Stimulated activated CD4-positive, alpha-beta T cell treated with anti-CD3 and anti-CD28 coated beads, Interleukin-2, amount 100 ng/mL, for 48 hours (primary cell): ENCODE data around the gene ICAM3.
"Not testable (repeated sequence)": the region's sequence is repeated elsewhere in the genome, so short reads cannot be mapped to it uniquely, and the experiment has no call there.

Experiments
- DNase-seq, 2 donors: peaks; one replicate each; pipeline ENCODE4 v3.0.0-alpha.2; 2020

Gene ICAM3, protein sequence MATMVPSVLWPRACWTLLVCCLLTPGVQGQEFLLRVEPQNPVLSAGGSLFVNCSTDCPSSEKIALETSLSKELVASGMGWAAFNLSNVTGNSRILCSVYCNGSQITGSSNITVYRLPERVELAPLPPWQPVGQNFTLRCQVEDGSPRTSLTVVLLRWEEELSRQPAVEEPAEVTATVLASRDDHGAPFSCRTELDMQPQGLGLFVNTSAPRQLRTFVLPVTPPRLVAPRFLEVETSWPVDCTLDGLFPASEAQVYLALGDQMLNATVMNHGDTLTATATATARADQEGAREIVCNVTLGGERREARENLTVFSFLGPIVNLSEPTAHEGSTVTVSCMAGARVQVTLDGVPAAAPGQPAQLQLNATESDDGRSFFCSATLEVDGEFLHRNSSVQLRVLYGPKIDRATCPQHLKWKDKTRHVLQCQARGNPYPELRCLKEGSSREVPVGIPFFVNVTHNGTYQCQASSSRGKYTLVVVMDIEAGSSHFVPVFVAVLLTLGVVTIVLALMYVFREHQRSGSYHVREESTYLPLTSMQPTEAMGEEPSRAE

DNA sequence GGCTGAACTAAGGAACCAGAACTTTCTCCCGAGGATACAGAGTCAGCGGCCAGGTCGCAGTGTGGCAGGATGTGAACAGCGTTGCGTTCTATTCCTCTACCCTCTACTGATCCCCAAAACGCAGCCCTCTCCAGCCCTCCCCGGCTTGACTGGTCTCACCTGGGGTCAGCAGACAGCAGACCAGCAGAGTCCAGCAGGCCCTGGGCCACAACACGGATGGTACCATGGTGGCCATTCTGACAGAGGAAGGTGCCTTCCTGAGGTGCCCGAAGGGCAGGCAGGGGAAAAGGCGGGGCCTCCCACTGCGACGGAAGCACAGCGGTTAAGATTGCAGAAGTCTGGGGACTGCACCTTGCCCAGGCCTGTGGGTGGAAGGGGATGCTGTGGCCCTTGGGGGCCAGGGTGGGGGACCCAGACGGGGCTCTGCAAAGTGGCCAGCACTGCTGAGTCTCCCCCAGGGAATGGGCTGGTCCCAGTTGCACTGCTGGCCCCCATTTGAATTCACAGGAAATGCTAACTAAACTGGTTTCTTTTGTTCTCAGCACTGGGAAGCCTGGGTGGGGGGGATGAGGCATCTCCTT, at the start of gene ICAM3:
Gene ICAM3 (minus strand): TSS at position 245 of the 581 bp plus-strand sequence. CDS start 10 bp downstream, at position 235.
- peak; percentile 60 to 61 for DNase-seq

DNA sequence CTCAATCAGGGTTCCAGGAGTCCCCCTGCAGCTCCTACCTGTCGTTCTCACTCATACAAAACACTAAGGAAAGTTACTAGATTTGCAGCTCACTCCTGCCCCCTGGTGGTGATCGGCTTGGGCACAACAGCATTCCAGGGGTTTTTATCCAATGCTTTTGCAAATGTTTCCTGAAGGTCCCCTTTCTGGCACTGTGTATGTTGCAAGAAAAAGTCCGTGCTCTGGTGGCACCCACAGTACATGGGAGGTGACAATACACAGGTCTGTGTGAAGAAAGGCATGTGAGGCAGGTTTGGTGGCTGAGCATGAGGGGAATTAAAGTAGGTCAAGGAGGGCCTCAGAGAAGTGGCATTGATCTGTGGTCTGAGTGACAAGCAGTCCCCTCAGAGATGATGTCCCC, 49.5 kb upstream of the ICAM3 start:
- DNase-seq = peak; percentile 82 to 87

DNA sequence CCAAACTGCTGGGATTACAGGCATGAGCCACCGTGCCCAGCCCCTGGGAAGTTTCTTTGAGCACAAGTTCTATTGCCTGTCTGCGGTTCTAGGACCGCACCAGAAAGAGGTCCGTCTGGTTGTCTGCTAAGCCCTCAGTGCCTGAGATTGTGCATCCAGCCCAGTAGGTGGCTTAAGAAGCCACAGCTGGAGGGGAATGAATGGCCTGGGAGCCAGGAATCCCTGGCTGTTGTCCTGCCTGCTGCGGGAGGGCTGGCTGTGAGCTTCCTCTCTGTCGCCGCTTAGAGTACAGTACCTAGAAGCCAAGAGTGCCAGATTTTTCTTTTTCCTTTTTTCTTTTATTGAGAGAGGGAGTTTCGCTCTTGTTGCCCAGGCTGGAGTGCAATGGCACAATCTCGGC, 45.2 kb upstream of the ICAM3 start:
- DNase-seq = no peak

DNA sequence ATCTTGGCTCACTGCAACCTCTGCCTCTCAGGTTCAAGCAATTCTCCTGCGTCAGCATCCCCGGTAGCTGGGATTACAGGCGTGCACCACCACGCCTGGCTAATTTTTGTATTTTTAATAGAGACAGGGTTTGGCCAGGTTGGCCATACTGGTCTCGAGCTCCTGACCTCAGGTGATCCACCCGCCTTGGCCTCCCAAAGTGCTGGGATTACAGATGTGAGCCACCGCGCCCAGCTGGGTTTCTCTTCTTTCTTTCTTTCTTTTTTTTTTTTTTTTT, 43.7 kb upstream of the ICAM3 start:
- DNase-seq = not testable (repeated sequence)

DNA sequence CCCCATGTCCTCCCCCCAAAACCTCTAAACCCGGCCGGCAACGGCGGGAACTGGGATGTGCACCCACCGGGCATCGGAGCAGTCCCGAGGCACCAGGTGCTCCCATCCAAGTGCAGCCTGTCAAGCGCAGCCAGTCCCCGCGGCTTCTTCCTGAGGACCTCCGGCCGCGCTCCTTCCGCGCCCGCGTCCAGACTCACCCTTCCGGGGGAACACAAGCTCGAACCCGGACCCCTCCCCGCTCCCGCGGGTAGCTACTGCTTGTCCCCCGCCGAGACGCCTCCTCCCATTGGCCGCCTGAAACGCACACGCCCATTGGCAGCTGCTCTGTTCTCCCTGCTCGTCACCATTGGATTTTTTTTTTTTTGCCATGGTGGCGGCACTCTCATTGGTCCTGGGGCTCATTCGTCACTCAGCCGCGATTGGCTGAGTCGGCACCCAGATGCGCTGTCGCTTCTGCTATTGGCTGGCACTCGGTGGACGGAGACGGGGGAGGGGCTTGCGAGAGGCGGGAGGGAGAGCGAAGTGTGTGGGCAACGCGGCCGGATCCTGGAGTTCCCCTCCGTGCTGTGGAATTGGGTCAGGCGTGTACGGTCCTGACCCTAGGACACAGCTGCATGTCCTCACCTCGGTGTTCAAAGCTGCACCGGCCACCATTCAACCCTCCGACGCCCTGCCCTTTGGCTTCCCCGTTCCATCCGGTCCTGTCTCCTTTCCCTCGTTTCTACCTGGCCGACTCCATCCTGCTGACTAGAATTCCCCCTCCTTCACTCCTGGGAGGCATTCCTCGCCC, 41.1 kb upstream of the ICAM3 start, which contains the start of gene TYK2:
Gene TYK2 (minus strand): TSS at position 260 of the 790 bp plus-strand sequence. CDS start 2,166 bp downstream, outside the sequence.
- DNase-seq = peak; percentile 95 to 96

DNA sequence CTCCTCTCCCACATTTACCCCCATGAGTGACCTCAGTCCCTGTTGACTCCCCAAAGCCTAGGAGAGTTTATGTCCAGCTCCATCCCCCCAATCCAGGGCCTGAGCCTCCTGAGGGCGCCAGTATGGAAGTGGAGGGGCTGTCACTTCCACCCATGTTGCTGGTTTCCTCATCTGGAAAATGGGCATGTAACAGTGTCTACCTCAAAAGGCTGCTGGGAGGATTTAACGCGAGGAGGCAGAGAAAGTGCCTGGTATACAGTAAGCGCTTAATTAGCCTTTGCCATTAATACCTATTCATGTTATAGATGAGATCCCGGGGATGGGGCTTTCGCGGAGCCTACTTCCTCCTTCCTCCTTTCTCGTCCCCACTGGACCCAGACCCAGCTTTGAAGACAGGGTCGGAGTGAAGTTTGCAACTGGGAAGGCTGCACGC, 40.5 kb upstream of the ICAM3 start:
- no peak for DNase-seq

DNA sequence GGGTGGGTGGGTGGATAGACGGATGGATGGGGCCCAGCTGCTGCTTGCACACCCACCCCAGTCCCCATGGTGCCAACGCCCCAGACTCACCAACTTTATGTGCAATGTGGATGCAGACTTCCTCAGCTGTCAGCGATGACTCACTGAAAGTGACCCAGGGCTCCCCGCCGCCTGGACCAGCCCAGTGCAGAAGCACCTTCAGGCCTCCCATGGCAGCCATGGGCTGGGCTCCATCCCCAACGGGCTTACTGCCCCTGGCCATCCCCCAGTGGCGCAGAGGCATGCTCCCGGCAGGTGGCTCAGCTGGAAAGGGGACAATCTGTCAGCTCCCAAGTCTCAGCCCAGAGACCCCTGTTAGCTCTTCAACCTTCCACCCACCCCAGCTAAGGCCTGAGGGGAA, 38.7 kb upstream of the ICAM3 start:
- no peak for DNase-seq

DNA sequence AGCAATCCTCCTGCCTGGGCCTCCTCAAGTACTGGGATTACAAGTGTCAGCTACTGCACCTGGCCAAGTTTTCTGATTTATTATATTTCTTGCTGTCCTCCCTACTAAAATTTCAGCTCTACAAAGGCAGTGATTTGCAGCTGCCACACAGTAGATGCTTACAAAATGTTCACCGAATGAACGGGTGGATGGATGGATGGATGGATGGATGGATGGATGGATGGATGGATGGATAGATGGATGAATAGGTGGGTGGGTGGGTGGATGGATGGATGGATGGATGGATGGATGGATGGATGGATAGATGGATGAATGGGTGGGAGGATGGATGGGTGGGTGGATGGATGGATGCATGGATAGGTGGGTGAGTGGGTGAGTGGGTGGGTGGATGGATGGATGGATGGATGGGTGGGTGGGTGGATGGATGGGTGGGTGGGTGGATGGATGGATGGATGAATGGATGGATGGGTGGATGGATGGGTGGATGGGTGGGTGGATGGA, 37.8 kb upstream of the ICAM3 start:
- not testable (repeated sequence) for DNase-seq

DNA sequence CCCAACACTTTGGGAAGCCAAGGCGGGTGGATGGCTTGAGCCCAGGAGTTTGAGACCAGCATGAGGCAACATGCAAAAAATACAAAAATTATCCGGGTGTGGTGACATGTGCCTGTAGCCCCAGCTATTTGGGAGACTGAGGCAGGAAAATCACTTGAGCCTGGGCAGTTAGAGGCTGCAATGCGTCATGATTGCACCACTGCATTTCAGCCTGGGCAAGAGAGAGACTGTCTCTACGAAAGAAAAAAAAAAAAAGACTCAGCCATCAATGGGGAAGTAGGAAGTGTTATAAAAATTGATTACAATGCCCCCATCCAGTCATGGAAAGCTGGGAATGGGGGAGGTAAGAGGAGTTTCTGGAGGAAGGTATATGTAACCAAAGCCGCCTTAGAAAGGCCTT, 35.5 kb upstream of the ICAM3 start:
- DNase-seq = no peak

DNA sequence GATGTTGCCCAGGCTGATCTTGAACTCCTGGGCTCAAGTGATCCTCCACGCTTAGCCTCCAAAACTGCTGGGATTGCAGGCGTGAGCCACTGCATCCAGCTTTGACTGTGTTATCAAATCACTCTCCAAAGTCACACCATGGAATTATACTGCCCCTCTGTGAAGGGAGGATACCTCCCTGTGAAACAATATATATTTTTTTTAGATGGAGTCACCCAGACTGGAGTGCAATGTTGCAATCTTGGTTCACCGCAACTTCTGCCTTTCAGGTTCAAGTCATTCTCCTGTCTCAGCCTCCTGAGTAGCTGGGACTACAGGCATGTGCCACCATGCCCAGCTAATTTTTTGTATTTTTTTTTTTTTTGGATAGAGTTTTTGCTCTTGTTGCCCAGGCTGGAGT, 33.3 kb upstream of the ICAM3 start:
- no peak for DNase-seq

DNA sequence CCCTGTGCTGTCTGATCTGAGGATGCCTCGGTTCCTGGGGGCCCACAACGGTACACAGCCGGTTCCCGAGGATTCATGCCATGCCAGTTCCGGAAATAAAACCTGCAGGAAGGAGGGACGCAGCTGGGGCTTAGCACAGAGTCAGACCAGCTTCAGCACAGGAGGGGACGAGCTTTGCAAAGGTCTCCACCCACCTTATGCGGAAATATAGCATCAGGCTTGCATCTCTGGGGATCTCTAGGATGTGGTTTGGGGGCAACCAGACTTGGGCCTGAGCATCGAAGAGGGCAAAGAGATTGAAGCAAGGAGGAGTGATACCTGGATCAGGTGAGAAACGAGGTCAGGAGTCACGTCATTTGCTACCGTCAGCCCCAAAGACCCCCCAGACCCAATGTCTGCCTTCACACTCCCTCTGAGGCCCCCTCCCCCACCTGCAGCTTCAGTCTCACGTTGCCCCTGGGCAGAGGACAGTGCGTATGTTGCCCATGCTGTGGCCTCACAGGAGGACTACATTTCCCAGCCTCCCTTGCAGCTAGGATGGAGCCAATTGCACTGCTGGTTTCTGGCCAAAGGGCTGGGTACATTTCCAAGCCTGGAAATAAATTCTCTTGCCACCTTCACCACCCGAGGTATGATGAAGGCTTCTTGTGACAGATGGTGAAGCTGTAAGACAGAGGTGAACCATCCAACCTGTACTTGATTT, 28.8 kb upstream of the ICAM3 start:
- no peak for DNase-seq

DNA sequence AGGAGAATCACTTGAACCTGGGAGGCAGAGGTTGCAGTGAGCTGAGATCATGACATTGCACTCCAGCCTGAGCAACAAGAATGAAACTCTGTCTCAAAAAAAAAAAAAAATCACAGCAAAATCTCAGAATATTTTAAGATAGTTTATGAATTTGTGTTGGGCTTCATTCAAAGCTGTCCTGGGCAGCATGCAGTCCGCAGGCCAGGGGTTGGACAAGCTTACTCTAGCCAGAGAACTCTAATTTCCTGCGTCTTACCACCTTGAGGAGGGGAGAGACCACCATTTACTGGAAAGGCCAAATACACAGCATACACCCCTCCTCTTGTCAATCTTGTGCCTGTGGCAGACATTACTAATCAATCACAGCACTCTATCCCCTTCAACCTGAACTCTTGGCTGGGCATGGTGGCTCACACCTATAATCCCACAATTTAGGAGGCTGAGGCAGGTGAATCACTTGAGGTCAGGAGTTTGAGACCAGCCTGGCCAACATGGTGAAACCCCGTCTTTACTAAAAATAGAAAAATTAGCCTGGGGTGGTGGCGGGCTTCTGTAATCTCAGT, 27.6 kb upstream of the ICAM3 start:
- not testable (repeated sequence) for DNase-seq

DNA sequence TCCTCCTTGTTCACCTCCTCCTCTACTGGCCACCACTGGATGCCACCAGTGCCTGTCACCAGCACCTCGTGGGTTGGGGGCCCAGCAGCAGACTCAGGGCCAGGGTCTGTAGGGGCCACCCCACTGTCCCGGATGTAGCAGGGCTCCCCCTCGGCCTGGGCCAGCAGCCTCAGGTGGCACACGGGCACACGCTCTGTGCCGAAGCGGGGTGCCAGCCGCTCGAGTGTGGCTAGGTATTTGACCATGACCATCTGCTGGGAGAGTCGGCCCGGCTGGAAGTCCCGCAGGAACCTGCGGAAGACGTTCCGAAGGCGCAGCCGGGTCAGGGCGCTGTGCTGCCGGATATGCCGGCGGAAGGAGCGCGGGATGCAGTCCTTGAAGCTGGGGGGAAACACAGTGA, 26.1 kb upstream of the ICAM3 start:
- no peak for DNase-seq

DNA sequence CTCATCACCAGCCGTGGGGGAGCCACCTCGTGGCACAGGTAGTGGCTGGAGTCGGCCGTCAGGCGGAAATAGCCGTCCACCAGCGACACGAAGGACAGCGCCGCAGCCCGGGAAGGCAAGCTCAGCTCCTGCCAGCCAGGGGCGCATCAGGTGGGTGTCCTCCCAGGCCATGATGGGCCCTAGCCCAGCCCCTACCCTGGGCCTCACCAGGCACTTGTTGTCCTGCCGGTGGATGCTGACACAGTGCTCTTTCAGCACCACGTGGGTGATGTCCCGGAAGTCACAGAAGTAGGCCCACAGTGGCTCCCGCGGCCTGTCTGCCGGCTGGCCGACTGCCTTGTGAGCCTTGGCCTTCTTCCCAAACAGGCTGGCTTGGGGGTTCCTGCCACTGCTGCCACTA, 25.2 kb upstream of the ICAM3 start:
- no peak for DNase-seq

DNA sequence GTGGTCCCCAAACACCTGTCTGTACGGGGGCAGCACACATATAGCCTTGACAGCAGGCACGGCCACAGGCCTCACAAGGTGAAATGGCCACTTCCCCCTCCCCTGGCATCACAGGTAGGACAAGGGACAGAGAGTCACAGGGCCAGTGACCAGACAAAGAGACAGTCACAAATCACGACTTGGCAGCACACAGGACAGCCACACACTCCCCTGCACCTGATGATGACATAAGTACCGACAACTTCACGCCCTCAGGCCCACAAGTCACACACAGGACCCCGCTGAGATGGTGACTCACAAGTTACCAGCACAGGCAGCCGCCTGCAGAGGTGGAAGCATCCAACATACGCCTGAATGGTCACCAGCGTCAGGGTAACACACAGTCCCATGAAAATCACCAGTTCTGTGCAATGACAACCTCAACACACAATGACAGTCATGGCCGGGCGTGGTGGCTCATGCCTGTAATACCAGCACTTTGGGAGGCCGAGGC, 24.4 kb upstream of the ICAM3 start:
- DNase-seq = no peak

DNA sequence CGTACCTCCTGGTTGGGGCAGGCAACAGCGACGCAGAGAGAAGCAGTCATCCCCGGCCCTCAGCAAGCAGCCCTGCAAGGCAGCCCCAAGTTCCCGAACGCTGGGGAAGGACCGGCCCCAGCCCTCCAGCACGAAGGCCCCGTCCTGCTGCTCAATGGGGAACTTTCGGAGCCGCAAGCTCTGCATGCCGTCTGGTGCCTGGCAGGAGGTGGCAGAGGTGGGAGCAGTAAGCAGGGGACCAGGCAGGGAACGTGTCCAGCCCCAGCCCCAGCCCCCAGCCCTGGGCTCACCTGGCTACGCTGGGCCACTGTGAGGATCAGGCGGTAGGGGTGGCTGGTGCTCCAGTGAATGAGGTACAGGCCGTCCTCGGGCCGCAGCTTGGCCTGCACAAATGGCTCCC, 22.8 kb upstream of the ICAM3 start:
- DNase-seq = no peak

DNA sequence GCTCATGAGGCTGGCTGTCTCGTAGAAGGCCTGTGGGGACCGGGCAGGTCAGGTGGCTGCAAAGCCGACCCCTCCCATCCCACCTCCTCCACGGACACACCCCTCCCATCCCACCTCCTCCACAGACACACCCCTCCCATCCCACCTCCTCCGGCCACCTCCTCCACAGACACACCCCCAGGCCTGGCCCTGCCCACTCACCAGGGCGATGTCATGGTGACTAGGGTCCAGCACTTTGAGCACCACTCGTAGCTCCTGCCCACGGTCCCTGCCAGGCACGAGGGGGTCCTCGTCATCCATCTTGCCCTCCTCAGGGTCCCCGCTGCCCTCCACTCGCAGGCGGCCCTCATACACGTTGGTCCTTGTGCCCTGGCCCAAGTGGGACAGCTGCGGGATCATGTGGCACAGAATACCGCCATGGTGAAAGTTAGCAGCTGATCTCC, 22.2 kb upstream of the ICAM3 start:
- DNase-seq = no peak

DNA sequence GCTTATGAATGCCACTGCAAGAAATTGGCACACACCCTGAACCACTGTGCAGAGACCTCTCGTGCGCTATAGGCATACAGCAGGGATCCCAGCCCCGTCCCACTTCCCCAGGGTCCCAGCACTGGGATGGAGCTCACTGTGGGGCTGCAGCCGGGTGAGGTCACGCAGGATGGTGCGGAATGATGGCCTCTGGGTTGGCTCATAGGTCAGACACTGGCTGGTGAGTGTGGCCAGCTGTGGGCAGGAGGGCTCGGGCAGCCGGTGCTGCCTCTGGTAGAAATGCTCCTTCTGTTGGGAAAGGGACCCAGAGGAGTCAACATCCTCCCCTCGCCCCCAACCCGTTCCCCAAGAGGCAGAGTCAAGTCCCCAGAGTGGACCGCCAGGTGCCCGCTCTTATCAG, 17.0 kb upstream of the ICAM3 start:
- no peak for DNase-seq

DNA sequence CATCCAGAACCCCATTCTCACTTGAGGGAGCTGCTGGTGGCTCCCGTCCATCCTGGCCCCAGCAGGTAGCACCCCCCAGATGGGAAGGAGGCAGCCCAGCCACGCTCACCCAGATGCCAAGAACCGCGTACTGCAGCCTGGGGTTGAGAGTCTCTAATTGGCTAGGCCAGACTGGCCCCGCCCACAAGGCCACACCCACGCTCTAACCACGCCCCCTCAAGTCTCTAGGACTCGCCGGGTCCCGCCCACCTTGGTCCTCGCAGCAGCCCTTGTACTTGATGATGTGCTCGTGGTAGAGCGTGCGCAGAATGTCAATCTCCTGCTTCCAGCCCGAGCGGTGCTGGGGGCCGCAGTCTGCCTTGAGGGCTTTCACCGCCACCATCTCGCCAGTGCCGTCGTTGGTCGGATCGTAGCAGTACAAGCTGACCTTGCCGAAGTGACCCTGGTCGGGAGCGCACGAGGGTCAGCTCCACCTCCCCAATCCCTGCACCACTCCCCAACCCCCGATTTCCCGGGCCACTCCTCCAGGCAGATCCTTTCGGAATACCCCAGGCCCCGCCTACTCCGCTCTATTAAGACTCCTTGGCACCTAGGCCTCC, 14.5 kb upstream of the ICAM3 start:
- DNase-seq = peak; percentile 48 to 62

DNA sequence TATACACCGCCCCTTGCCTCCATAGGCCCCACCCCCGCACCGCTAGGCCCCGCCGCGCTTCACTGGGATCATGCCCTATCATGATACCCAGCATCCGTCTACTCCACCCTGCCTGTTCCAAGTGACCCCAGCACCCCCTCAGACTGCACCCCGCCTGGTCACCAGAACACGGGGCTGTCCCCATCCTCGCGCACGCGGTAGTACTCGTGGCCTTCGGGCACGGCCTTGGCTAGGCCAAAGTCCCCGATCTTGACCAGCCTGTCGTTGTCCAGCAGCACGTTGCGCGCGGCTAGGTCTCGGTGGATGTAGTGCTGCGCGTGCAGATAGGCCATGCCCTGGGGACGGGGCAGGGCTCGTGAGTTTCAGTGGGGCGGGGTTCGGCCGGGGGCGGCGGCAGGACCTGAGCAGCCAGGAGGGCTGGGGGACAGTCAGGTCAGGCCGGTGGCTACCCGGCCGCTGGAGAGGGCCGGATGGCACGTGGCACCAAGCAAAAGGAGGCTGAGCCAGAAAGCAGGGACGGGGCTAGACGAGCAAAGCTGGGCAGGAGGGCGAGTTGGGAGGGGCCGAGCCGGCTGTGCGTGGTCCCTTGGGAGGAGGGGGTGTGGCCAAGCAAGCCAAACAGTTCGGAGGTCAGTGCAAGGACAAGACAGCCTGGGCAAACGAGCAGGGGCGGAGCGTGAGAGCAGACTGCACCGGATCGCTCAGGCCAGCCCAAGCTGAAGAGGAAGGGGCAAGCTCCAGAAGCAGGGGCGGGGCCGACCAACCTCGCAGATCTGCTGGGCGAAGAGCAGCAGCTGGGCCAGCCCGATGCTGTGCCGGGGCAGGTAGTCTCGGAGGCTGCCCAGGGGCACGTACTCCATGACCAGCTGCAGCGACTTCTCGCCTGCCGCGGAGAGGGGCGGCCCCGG, 13.6 kb upstream of the ICAM3 start:
- DNase-seq = no peak

DNA sequence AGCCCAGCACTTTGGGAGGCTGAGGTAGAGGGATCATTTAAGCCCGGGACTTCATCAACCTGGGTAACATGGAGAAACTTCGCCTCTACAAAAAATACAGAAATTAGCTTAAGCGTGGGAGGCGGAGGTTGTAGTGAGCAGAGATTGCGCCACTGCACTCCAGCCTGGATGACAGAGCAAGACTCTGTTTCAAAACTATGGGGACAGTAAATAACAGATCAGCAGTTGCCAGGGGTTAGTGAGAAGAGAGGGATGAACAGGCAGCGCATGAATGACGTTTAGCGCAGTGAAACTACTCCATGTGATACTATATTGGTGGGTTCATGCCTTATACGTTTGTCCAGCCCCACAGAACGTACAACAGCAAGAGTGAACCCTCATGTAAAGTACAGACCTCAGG, 7.1 kb upstream of the ICAM3 start:
- DNase-seq = no peak
